SIG-M5 (cell line): ENCODE measurements around the gene TRDN.
"Not testable (repeated sequence)": the region's sequence is repeated elsewhere in the genome, so short reads cannot be mapped to it uniquely, and the experiment has no call there.

Experiments used
- DNase-seq: peaks from one replicate; lab custom pipeline; 2025; lab: John Stamatoyannopoulos, UW

The TRDN gene

GRCh38 chr6:123415844-123416468 is 220.8 kb downstream of the TRDN start:
- DNase-seq = no peak

- DNase-seq = no peak
Observed at GRCh38 chr6:123404975-123405374, 231.8 kb downstream of the TRDN start.

- DNase-seq = no peak
Observed at GRCh38 chr6:123402052-123402451, 234.7 kb downstream of the TRDN start.

GRCh38 chr6:123398072-123398471 is 238.7 kb downstream of the TRDN start:
- no peak for DNase-seq

GRCh38 chr6:123393331-123393730 is 243.4 kb downstream of the TRDN start:
- DNase-seq = no peak

- DNase-seq = no peak
Observed at GRCh38 chr6:123383718-123384117, 253.0 kb downstream of the TRDN start.

GRCh38 chr6:123380257-123380656 is 256.5 kb downstream of the TRDN start:
- DNase-seq = no peak

GRCh38 chr6:123372737-123373136 is 264.0 kb downstream of the TRDN start:
- DNase-seq = no peak

GRCh38 chr6:123363912-123364311 is 272.8 kb downstream of the TRDN start:
- no peak for DNase-seq

- DNase-seq = no peak
Observed at GRCh38 chr6:123360359-123360758, 276.4 kb downstream of the TRDN start.

GRCh38 chr6:123352705-123353104 is 284.0 kb downstream of the TRDN start:
- DNase-seq = no peak

GRCh38 chr6:123352279-123352678 is 284.5 kb downstream of the TRDN start:
- no peak for DNase-seq

- DNase-seq = no peak
Observed at GRCh38 chr6:123343836-123344235, 292.9 kb downstream of the TRDN start.

GRCh38 chr6:123338394-123338793 is 298.4 kb downstream of the TRDN start:
- DNase-seq = no peak

- no peak for DNase-seq
Observed at GRCh38 chr6:123333000-123333756, 303.6 kb downstream of the TRDN start.

- DNase-seq = no peak
Observed at GRCh38 chr6:123332070-123332469, 304.7 kb downstream of the TRDN start.

GRCh38 chr6:123329337-123329736 is 307.4 kb downstream of the TRDN start:
- no peak for DNase-seq

- no peak for DNase-seq
Observed at GRCh38 chr6:123323452-123324329, 313.1 kb downstream of the TRDN start.

GRCh38 chr6:123321020-123321419 is 315.7 kb downstream of the TRDN start:
- DNase-seq = no peak

GRCh38 chr6:123316733-123317323 is 319.9 kb downstream of the TRDN start:
- DNase-seq = no peak

- DNase-seq = not testable (repeated sequence)
Observed at GRCh38 chr6:123314459-123314858, 322.3 kb downstream of the TRDN start.

- no peak for DNase-seq
Observed at GRCh38 chr6:123309130-123309529, 327.6 kb downstream of the TRDN start.
